GM21786 (cell line): Measurements from ENCODE around the gene SHROOM2.

Source experiments
- ATAC-seq: cut with Tn5 transposase; IDR thresholded peaks from one replicate; pipeline ENCODE4 v1.9.1; 2021; ENCODE audit not compliant: unreplicated experiment

The SHROOM2 gene

GRCh38 chrX:9992061-9992460 is 205.8 kb downstream of the SHROOM2 start:
- no peak for ATAC-seq

GRCh38 chrX:9992724-9993123 is 206.5 kb downstream of the SHROOM2 start:
- no peak for ATAC-seq

DNA sequence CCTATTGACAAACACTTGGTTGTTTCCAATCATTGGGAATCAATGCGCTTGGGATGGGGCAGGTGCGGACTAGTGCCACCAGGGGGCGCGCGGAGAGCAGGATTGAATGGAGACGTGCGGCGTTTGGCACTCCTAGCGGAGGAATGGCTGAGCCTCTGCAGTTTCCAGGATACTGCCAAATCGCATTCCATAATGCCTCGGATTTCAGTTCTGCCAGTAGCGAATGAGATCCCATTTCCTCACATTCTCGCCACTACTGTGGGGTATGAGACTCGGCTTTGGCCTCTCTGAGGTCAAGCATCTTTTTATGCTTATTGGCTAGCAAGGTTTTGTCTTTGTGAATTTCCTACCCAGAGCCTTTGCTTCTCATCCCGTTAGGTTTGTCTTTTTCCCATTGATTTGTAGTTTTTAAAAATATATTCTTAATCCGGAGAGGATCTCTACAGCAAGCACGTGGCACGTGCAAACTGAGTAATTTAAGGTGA is 209.7 kb downstream of the SHROOM2 start:
- peak; percentile 72 for ATAC-seq

DNA sequence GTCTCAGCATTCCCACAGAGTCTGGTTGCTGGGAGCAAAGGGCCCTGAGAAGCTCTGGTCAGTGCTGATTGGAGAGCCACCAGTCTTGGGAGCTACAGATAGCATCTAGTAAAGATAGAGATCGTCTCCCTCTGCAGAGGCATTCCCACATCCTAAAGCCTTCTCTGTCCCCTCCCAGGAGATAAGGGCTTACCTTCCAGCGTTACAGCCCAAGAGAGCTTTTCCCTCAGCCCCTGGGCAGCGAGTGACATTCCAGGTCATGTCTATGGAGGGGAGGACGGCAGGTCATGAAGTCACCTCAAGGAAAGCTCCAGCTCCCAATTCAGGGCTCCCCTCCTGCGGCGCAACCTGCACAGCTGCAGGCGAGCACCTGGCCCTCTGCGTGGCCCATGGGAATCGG is 210.8 kb downstream of the SHROOM2 start:
- ATAC-seq: no peak

GRCh38 chrX:9997524-9997923 is 211.3 kb downstream of the SHROOM2 start:
- peak; percentile 39 for ATAC-seq
